IPS-NIHi7 (cell line): ENCODE measurements around the gene SLC4A1.

Source experiments
- DNase-seq: peaks from one replicate; pipeline ENCODE4 v3.0.0; 2012; ENCODE audit warnings: mixed read lengths; ENCODE audit errors: extremely low spot score

The SLC4A1 gene

DNA sequence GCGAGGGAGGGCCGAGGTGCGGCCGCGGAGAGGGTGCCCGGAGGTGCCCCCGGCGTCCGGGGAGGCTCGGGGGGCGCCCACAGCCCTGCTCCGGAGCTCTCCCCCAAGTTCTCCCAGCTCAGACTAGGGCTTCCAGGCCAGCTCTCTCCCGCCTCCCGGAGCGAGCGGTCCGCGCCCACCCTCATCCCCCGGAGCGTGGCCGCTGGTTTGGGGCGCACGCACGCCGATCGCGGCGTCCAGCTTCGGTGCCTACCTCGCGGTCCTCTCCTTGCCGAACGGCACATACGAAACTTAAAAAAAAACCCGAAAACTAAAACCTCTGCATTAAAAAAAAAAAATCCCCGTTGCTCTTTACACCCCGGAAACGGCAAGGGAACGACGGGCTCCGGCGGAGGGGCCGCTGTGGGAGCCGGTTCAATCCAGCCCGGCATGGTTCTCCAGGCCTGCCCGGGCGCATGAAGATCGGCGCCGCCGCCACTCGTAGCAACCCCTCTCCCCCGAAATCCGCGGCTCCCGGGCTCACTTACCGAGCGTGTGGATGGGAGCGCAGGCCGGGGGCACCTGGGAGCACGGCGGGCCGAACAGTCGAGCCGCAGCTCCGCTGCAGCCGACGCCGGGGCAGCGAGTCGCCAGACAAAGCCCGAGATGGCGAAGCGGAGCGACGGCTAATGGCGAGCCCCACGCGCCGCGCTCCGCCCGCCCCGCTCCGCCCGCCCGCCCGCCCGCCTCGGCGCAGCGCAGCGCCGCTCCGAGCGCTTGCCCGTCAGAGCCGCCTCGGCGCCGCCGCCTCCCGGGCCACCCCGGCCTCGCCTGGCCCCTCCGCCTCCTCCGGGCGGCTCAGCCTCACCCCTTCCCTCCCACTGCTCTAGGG lies 47.5 kb downstream of the SLC4A1 start:
- DNase-seq: peak; percentile 38

- peak; percentile 66 for DNase-seq
These were observed 48.2 kb downstream of the SLC4A1 start, which contains the start of gene UBTF for GRCh38 chr17:44219616-44220212. Gene UBTF (minus strand): TSS chr17:44219675. CDS start chr17:44218229, 1,446 bp downstream.

DNA sequence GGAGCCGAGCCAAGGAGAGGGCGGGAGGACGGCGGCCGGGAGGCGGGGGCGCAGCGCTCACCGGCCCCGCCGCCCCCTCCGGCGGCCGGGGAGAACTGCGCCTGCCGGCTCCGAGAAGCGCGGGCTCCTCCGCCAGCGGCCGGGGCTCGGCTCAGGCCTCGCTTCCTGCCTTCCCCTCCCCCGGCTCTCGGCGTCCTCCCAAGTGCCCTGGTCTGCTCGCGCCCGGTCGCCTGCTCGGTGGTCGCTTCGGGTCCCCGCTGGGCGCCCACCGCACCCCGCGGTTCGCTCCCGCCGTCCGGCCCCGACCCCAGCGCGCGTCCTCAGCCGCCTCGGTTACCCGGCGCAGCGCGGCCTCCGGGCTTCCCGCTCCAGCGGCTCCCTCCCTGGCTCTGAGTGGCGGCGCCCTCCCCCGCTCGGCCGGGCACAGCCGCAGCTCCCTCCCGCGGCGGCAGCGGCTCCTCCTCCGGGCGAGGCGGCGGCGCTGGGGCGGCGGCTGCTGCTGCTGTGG lies 48.8 kb downstream of the SLC4A1 start:
- peak; percentile 56 for DNase-seq

DNA sequence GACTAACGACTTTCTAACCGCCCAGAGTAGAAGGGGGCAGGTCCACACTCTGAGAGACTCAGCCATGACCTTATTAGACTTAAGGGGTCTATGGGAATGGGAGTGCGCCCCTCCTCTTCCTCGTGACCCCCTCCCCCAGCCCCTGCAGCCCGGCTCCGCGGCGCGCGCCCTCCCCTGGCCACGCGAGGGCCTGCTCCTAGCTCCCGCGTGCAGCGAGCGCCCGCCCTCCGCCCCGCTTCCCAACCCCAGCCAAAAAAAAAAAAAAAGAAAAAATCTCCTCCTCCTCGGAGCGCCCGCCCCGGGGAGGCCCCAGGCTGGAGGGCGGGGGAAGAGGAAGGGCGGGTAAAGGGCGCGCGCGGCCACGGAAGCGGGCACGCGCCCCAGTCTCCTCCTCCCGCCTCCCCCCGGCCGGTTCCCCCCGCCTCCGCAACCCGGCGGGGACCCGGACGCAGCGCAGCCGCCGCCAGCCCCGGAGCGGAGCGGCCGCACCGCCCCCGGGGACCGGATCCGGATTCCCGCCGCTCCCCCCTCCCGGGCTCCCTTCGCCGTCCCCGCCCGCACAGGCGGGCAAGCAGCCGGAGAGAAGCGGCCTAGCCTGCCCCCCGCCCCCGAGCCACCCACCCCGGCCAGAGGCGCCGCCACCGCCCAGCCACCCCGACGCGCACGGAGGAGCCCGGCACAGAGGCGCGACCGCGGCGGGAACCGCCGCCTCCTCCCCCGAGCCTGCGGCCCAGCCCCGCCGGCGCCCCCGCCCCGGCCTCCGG lies 49.4 kb downstream of the SLC4A1 start:
- DNase-seq: peak; percentile 78

DNA sequence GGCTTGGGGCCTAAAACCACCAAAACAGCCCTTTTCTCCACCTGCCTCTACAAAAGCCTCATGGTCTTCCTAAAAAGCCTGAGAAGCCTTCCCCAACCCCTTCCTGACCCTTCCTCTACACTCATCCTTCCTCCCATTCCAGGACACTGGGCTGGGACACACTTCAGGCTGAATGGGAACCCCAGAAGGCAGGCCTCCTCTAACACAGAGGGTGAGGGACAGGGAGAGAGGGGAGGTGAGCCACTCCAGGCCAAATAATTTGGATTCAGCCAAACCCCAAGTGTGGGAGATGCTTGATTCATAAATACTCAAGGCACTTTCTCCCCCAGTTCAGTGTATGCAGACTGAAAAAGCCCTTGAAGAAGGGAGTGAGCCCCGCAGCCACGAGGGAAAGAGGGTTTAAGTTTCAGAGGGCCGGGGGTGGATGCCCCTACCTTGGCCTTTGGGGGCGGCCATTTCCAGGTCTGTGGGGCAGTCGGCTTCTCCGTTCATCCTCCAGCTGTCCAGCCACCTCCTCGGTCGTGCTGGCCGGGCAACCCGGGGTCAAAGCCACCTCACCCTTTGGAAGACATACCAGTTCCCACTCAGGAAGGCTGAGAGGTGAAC lies 50.1 kb downstream of the SLC4A1 start:
- no peak for DNase-seq

DNA sequence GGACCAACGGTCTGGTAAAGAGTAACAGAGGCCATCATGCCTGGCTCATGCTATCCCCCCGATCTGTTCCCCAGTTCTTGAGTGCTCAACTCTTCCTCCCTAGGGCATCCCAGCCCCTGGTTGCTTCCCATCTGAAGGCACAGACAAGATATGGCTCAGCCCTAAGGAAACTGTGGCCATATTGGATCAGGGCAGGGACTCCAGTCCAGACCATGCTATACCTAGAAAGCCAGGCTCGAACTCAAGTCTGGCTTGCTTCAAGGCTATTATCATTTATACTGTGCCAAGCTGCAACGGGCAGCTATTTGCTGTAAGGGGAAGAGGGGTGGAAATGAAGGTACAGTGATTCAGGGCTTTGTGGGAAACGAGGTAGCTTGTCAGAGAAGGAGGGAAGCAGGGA lies 51.2 kb downstream of the SLC4A1 start:
- DNase-seq: no peak

DNA sequence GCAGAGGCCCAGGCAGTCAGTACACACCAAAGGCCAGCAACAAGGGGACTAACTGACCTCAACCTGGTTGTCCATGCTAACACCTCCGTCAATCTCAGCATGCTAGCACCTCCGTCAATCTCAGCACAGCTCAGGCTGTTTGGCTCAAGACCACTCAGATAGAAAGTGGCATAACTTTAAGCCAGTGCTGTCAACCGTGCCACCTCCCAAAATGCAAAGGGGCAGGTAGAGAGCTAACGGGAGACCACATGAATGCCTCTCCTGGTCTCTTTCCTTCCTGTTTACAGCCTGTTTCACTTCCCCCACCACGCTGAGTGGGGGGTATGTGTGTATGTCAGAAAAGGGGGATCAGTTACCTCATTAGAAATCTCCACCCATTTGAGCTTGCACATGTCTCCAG lies 51.8 kb downstream of the SLC4A1 start:
- no peak for DNase-seq

DNA sequence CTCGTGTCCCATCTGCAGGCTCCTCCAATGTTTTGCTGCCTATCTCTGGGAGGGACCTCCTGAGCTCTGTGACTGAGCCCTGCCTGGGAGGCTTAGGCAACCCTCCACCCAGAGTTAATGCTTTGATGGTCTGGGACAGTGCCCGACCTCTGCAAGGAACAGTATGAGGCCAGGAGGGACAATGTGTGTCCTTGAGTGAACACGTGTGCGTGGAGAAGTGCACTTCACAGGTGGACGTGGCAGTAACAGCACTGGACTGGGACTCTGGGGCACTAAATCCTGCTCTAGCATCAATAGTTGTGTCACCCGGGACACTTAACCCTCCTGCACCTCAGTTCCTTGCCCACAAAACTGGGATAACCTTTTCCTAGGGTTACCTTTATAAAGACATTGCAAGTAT lies 53.0 kb downstream of the SLC4A1 start:
- no peak for DNase-seq

- no peak for DNase-seq
These were observed 53.8 kb downstream of the SLC4A1 start for GRCh38 chr17:44214230-44214494.

GRCh38 chr17:44213403-44214229 lies 54.3 kb downstream of the SLC4A1 start:
- no peak for DNase-seq

GRCh38 chr17:44212507-44213402 lies 55.2 kb downstream of the SLC4A1 start:
- no peak for DNase-seq

- DNase-seq: no peak
These were observed 56.4 kb downstream of the SLC4A1 start for GRCh38 chr17:44211281-44212265.

DNA sequence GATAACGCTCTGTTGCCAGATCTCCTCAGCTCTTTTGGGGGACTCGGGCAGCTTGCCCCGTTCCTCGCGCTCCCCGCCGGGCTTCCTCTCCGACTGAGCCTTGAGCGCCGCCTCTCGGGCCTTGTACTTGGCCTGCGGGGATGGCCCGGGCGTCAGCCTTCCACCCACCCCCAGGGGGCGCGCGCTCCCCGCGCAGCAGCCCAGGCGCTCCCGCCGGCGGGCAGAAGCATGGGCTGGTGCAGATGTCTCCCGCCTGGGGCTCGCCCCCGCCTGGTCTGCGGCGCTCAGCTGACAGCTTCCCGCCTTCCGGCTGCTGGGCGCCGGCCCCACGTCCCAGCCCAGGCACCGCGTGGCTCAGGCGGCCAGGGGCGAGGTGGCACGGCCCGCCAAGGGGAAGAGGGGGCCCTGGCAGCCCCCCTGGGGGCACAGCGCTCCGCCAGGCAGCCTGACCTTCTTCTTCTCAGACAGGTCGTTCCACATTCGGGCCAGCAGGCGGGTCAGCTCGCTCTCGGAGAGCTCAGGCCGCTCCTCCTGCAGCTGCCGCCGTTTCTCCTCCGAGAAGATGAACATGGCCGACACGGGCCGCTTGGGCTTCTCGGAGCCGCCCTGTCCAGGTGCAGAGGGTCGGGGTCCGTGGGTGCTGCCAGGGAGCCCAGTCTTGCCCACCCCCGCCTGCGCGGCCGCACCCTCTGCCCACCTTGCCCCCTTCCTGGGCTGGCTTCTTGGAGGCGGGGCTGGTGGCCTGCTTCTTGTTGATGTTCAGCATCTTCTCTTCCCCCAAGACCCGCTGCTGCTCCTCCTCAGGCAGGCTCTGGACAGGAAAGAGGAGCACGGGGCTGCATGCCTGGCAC lies 57.4 kb downstream of the SLC4A1 start:
- DNase-seq: peak; percentile 92

DNA sequence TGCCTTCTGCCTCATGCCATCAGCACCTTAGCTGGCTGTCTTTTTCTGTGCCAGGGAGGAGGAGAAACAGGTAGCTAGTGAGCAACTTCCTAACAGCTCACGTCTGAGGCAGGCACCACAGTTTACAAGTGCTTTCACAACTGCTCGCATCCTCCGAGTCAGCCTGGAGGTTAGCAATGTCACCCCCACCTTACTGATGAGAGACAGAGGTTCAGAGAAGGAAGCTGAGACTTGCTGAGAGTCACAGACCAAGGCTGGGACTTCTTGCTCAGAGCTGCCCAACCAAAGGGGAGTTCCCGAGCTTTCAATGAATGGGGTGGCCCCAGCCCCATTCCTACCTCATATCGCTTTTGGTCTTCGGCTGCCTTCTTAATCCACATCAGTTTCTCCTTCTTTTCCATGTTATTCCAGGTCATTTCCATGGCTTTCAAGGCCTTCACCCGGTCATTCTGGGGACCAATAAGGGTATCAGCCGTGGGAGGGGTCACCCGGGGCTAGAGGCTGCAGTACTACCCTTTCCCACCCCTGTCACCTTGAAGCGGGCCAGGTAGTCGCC lies 58.1 kb downstream of the SLC4A1 start:
- no peak for DNase-seq

DNA sequence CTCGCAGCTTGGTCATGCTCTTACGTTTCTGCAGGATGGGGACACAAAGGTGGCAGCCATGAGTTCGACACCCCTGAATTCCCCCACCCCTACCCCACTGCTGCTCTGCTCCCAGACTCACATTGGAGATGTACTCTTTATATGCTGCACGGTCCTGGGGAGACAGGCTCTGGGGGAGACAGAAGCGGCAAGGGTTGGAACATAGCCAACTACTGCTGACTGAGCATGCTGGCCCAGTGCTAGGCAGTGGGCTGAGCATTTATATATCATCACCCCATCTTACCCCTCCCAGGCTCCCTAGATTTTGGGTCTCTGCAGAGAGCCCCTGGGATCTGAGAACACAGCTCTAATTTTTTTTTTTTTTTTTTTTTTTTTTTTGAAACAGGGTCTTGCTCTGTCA lies 60.2 kb downstream of the SLC4A1 start:
- DNase-seq: no peak

GRCh38 chr17:44207319-44207718 lies 60.6 kb downstream of the SLC4A1 start:
- DNase-seq: no peak

GRCh38 chr17:44206825-44207155 lies 61.1 kb downstream of the SLC4A1 start:
- DNase-seq: no peak
